DND-41 (cell line): ENCODE data around the gene VPS33B.

Experiments
- ATAC-seq: fragments of 200-7000 bp; cut with Tn5 transposase; 3 replicates; pipeline ENCODE4 v1.9.1; 2021; ENCODE audit warnings: low read depth; ENCODE audit not compliant: insufficient read depth
- DNase-seq: peaks from one replicate; pipeline ENCODE4 v3.0.0-alpha.2; 2020
- H2AFZ ChIP-seq: 2 replicates; pipeline ENCODE4 v1.6.0; 2012; ENCODE audit warnings: low read depth, low read length
- H3K27ac ChIP-seq: 2 replicates; pipeline ENCODE4 v1.5.1; 2012; ENCODE audit warnings: low read length, inconsistent platforms
- H3K27me3 ChIP-seq: fragments of 200-600 bp; sonication (generic); 2 replicates; pipeline ENCODE4 v1.6.0; 2012; ENCODE audit warnings: low read length, mild to moderate bottlenecking, inconsistent platforms; ENCODE audit not compliant: insufficient read depth, poor library complexity
- H3K36me3 ChIP-seq: 2 replicates; pipeline ENCODE4 v1.5.1; 2012; ENCODE audit warnings: low read length, inconsistent platforms; ENCODE audit not compliant: insufficient read depth
- H3K4me1 ChIP-seq: 2 replicates; pipeline ENCODE4 v1.5.1; 2012; ENCODE audit warnings: mild to moderate bottlenecking, low read length; ENCODE audit not compliant: insufficient read depth
- H3K4me2 ChIP-seq: 2 replicates; pipeline ENCODE4 v1.6.0; 2012; ENCODE audit warnings: mild to moderate bottlenecking, moderate library complexity, low read length, inconsistent platforms; ENCODE audit not compliant: insufficient read depth
- H3K4me3 ChIP-seq, 2 experiments: fragments of 200-600 bp in 1 of 2; shearing (Covaris generic) in 1 of 2; 2 replicates each; pipeline ENCODE4 v1.5.1; 2012 to 2016; ENCODE audit warnings: inconsistent platforms in 2 of 2, low read length in 2 of 2, mild to moderate bottlenecking in 2 of 2, low read depth in 1 of 2, moderate library complexity in 1 of 2
- H3K79me2 ChIP-seq: 2 replicates; pipeline ENCODE4 v1.6.0; 2012; ENCODE audit warnings: low read length, inconsistent platforms; ENCODE audit not compliant: insufficient read depth
- H3K9ac ChIP-seq: 2 replicates; pipeline ENCODE4 v1.6.0; 2012; ENCODE audit warnings: low read depth, mild to moderate bottlenecking, inconsistent platforms, low read length, moderate library complexity
- H3K9me3 ChIP-seq: 2 replicates; pipeline ENCODE4 v1.5.1; 2012; ENCODE audit warnings: low read length, moderate library complexity, mild to moderate bottlenecking, inconsistent platforms; ENCODE audit not compliant: insufficient read depth, severe bottlenecking
- H4K20me1 ChIP-seq: 2 replicates; pipeline ENCODE4 v1.6.0; 2012; ENCODE audit warnings: low read length; ENCODE audit not compliant: insufficient read depth
- EZH2 ChIP-seq: IDR thresholded peaks from 3 replicates; pipeline ENCODE4 v1.6.1; 2012; ENCODE audit warnings: borderline replicate concordance, low read depth, mild to moderate bottlenecking, moderate library complexity, low read length, inconsistent platforms; ENCODE audit not compliant: severe bottlenecking
- TF ChIP-seq, protein P1 (sequence below): IDR thresholded peaks from 2 replicates; pipeline ENCODE4 v1.5.1; 2012; ENCODE audit warnings: borderline replicate concordance, low read length, moderate library complexity, mild to moderate bottlenecking; ENCODE audit not compliant: poor library complexity, severe bottlenecking; ENCODE audit errors: extremely low read depth

The VPS33B gene

GRCh38 chr15:91061997-91062396 lies 39.6 kb upstream of the VPS33B start:
- ATAC-seq (no peak), DNase-seq (no peak)
- Histone ChIP-seq H3K27me3 (peaks cover 2% of the 10 kb centered on the region), H3K4me3 (no peak overlapping the region), H3K4me2 (no peak overlapping the region), H3K9ac (no peak overlapping the region), H3K36me3 (no peaks in the 10 kb centered on the region), H3K27ac (no peak overlapping the region), H2AFZ (no peak overlapping the region), H4K20me1 (no peaks in the 10 kb centered on the region), H3K9me3 (no peaks in the 10 kb centered on the region), H3K4me1 (no peaks in the 10 kb centered on the region), H3K79me2 (no peaks in the 10 kb centered on the region)
- TF ChIP-seq EZH2: no peak
- TF ChIP-seq, protein P1, sequence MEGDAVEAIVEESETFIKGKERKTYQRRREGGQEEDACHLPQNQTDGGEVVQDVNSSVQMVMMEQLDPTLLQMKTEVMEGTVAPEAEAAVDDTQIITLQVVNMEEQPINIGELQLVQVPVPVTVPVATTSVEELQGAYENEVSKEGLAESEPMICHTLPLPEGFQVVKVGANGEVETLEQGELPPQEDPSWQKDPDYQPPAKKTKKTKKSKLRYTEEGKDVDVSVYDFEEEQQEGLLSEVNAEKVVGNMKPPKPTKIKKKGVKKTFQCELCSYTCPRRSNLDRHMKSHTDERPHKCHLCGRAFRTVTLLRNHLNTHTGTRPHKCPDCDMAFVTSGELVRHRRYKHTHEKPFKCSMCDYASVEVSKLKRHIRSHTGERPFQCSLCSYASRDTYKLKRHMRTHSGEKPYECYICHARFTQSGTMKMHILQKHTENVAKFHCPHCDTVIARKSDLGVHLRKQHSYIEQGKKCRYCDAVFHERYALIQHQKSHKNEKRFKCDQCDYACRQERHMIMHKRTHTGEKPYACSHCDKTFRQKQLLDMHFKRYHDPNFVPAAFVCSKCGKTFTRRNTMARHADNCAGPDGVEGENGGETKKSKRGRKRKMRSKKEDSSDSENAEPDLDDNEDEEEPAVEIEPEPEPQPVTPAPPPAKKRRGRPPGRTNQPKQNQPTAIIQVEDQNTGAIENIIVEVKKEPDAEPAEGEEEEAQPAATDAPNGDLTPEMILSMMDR: no peak

DNA sequence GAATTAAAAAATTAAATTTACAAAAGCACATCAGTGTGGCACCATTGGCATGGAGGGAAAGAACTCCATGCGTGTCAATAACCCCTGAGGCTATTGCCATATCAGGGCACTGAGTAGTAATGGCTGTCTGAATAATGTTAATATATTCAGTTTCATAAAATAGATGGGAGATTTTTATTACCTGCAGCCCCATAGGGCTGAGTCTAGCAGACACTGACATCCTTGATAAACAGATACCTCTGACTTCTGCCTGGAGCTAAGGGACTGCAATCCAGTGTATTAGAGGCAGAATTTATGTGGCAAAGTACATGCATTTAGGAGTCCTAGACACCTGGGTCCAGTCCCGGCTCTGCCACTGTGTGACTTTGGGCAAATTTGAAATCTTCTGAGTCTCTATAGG lies 38.8 kb upstream of the VPS33B start:
- TF ChIP-seq EZH2: no peak
- TF ChIP-seq, protein P1: no peak
- no peak for DNase-seq
- H3K4me3 ChIP-seq: no peak overlapping the region
- no peak for ATAC-seq
- H3K4me1 ChIP-seq: no peaks in the 10 kb centered on the region
- no peaks in the 10 kb centered on the region for H3K79me2 ChIP-seq
- H4K20me1 ChIP-seq: no peaks in the 10 kb centered on the region
- H3K27me3 ChIP-seq: peaks cover 4% of the 10 kb centered on the region
- no peak overlapping the region for H3K27ac ChIP-seq
- H3K36me3 ChIP-seq: no peaks in the 10 kb centered on the region
- no peaks in the 10 kb centered on the region for H3K9me3 ChIP-seq
- H3K4me2 ChIP-seq: no peak overlapping the region
- H3K9ac ChIP-seq: no peak overlapping the region
- H2AFZ ChIP-seq: no peak overlapping the region

GRCh38 chr15:91055548-91056331 lies 33.3 kb upstream of the VPS33B start:
- H3K27me3 ChIP-seq: peaks cover 5% of the 10 kb centered on the region
- no peaks in the 10 kb centered on the region for H3K4me1 ChIP-seq
- no peak overlapping the region for H3K9ac ChIP-seq
- TF ChIP-seq, protein P1: peak; percentile 79
- TF ChIP-seq EZH2: no peak
- no peaks in the 10 kb centered on the region for H3K36me3 ChIP-seq
- H2AFZ ChIP-seq: no peak overlapping the region
- H3K9me3 ChIP-seq: no peaks in the 10 kb centered on the region
- DNase-seq (peak; percentile 52), ATAC-seq (peak; percentile 73; the same call in 2 of the 3 replicates)
- no peak overlapping the region for H3K4me2 ChIP-seq
- H3K4me3 ChIP-seq: no peak overlapping the region
- no peaks in the 10 kb centered on the region for H3K79me2 ChIP-seq
- H3K27ac ChIP-seq: no peak overlapping the region
- H4K20me1 ChIP-seq: no peaks in the 10 kb centered on the region
